BLaER1 treated with 17β-estradiol and CSF1 and Interleukin-3, amounts not matched to agents 10 nM and 100 nM (cell line): Measurements from ENCODE around the gene MORC4.
A peak's percentile ranks its signal among the peaks of the same experiment; 100 is the strongest.

ENCODE experiments used
- H3K27ac ChIP-seq, 11 experiments: shearing (Covaris generic); formaldehyde crosslinking; 2 replicates each; pipeline ENCODE4 v1.8.1; 2022
- H3K27me3 ChIP-seq, 11 experiments: shearing (Covaris generic); formaldehyde crosslinking; 2 replicates each; pipeline ENCODE4 v1.8.1; 2022
- H3K36me3 ChIP-seq, 11 experiments: shearing (Covaris generic); formaldehyde crosslinking; 2 replicates each; pipeline ENCODE4 v1.8.1; 2022
- H3K4me1 ChIP-seq, 10 experiments: shearing (Covaris generic); formaldehyde crosslinking; 2 replicates each; pipeline ENCODE4 v1.8.1; 2022
- H3K4me2 ChIP-seq, 11 experiments: shearing (Covaris generic); formaldehyde crosslinking; 2 replicates each; pipeline ENCODE4 v1.8.1; 2022
- H3K4me3 ChIP-seq, 10 experiments: shearing (Covaris generic); formaldehyde crosslinking; 2 replicates each; pipeline ENCODE4 v1.8.1; 2022
- H3K9ac ChIP-seq, 11 experiments: shearing (Covaris generic); formaldehyde crosslinking; 2 replicates each; pipeline ENCODE4 v1.8.1; 2022
- H3K9me3 ChIP-seq, 11 experiments: shearing (Covaris generic); formaldehyde crosslinking; replicated peaks in 1 of 11; 2 replicates each; pipeline ENCODE4 v1.8.1; 2022
- H4K20me1 ChIP-seq, 11 experiments: shearing (Covaris generic); formaldehyde crosslinking; 2 replicates each; pipeline ENCODE4 v1.8.1; 2022
- Cebpa-rat ChIP-seq, 11 experiments: shearing (Covaris generic); IDR thresholded peaks; 2 replicates each; pipeline ENCODE4 v1.8.1; 2022

Gene MORC4

DNA sequence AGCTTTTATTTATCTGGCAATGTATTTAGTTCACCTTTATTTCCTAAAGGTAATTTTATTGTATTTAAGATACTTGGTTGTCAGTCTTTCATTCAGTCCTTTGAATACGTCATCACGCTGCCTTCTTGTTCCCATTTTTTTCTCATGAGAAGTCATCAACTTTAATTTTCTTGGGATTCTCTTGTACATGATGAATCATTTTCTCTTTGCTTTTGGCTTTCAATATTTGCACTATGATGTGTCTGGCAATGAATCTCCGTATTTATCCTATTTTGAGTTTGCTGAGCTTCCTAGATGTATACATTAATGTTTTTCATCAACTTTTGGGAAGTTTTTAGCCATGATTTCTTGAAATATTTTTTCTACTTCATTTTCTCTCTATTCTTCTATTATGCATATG, 51.4 kb downstream of the MORC4 start:
- Histone ChIP-seq H3K36me3 (no peaks in the 10 kb centered on the region), H3K27ac (no peak overlapping the region), H4K20me1 (no peaks in the 10 kb centered on the region), H3K4me2 (no peak overlapping the region), H3K27me3 (peaks cover 68 to 96% (median 89%) of the 10 kb centered on the region in 11 experiments), H3K9ac (no peak overlapping the region), H3K9me3 (no peaks in the 10 kb centered on the region), H3K4me3 (no peak overlapping the region), H3K4me1 (no peaks in the 10 kb centered on the region)
- no peak for TF ChIP-seq Cebpa-rat (IDR thresholded peaks at IDR 0.05)

DNA sequence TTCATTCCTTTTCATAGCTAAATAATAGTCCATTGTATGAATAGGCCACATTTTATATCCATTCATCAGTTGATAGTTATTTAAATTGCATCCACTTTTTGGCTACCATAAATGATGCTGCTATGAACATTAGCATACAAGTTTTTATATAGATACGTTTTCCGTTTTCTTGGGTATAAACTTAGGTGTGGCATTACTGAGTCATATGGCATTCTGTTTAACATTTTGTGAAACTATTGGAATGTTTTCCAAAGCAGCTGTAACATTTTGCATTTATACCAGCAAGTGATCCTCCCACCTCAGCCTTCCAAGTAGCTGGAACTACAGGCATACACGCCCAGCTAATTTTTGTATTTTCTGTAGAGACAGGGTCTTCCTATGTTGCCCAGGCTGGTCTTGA, 53.5 kb downstream of the MORC4 start:
- H3K9ac ChIP-seq, result no peak overlapping the region
- H3K36me3 ChIP-seq, result peaks cover 0 to 11% (median 0%) of the 10 kb centered on the region in 11 experiments; a peak in 2 of 22 replicates
- no peak overlapping the region for H3K27ac ChIP-seq
- H4K20me1 ChIP-seq, result no peaks in the 10 kb centered on the region
- no peak for TF ChIP-seq Cebpa-rat (IDR thresholded peaks at IDR 0.05)
- no peaks in the 10 kb centered on the region for H3K9me3 ChIP-seq
- no peak overlapping the region for H3K4me3 ChIP-seq
- H3K27me3 ChIP-seq, result peaks cover 89 to 98% (median 97%) of the 10 kb centered on the region in 11 experiments
- H3K4me1 ChIP-seq, result no peaks in the 10 kb centered on the region
- no peak overlapping the region for H3K4me2 ChIP-seq

DNA sequence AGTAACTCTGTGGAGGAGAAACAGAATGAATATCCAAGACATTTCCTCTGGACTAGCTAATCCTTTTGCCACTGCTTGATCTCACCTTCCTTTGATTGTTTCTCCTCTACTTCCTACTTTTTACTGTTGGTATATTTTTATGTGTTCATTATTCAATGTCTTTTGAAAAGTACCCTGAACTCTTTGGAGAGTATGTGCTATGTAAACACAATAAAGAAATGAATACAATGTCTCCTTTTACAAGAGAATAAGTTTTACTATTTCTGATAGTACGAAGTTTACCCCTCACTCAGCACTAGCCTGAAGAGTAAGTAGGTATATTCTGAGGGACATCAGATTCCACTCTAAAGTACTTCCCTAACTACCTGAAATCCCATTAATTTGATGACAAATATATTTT, 59.9 kb downstream of the MORC4 start:
- Histone ChIP-seq H3K27ac (no peak overlapping the region), H4K20me1 (no peaks in the 10 kb centered on the region; a peak in 1 of 22 replicates), H3K4me2 (no peak overlapping the region), H3K4me1 (no peaks in the 10 kb centered on the region), H3K9ac (no peak overlapping the region), H3K9me3 (no peaks in the 10 kb centered on the region), H3K36me3 (peaks cover 0 to 13% (median 0%) of the 10 kb centered on the region in 11 experiments; a peak in 2 of 22 replicates), H3K4me3 (no peak overlapping the region), H3K27me3 (peaks cover 97 to 100% (median 99%) of the 10 kb centered on the region in 11 experiments)
- TF ChIP-seq Cebpa-rat (IDR thresholded peaks at IDR 0.05), result no peak

DNA sequence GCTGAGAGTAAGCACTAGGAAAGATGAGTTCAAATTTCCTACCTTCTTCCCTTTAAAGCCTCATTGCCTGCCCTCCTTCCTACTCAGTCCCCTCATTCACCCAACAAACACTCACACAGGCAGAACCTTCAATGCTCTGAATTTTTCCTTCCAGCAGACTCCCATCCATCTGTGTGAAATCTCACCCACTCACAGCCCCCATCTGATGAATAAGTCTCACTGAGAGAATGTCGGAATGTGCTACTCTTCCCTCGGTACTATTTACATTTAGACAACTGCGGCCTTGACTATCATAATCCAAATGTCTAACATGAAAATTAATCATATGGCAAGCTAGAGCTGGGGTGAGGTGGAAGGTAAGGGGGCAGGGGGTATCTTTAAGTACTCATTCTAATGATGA, 60.4 kb downstream of the MORC4 start:
- TF ChIP-seq Cebpa-rat (IDR thresholded peaks at IDR 0.05), result no peak
- peaks cover 0 to 13% (median 0%) of the 10 kb centered on the region in 11 experiments; a peak in 2 of 22 replicates for H3K36me3 ChIP-seq
- H3K4me1 ChIP-seq, result no peaks in the 10 kb centered on the region
- H3K9ac ChIP-seq, result no peak overlapping the region
- peaks cover 94 to 98% (median 97%) of the 10 kb centered on the region in 11 experiments for H3K27me3 ChIP-seq
- no peaks in the 10 kb centered on the region for H3K9me3 ChIP-seq
- no peak overlapping the region for H3K4me2 ChIP-seq
- no peaks in the 10 kb centered on the region; a peak in 1 of 22 replicates for H4K20me1 ChIP-seq
- no peak overlapping the region for H3K4me3 ChIP-seq
- no peak overlapping the region for H3K27ac ChIP-seq

DNA sequence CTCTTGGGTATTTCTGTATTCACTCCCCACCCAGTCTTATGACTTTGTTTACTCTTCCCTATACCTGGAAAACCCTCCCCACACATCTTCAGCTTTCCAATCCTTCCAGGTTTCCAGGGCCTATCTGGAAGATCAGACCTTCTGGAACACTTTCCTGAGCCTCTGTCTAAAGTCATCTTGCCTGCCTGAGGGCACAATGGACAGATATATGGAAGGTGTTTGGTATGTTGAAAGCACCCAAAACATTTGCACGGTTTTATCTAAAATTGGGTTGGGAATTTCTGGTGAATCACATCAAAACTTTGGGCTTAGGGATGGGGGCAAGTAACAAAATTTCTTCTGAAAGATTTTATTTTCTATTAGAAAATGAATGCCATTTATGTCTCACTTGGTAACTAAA, 63.8 kb downstream of the MORC4 start:
- TF ChIP-seq Cebpa-rat (IDR thresholded peaks at IDR 0.05), result no peak
- Histone ChIP-seq H3K4me2 (no peak overlapping the region), H3K36me3 (no peaks in the 10 kb centered on the region; a peak in 1 of 22 replicates), H3K27ac (no peak overlapping the region), H4K20me1 (peaks cover 0 to 6% (median 0%) of the 10 kb centered on the region in 11 experiments; a peak in 4 of 22 replicates), H3K4me1 (peaks cover 0 to 8% (median 0%) of the 10 kb centered on the region in 10 experiments; a peak in 5 of 20 replicates), H3K27me3 (peaks cover 88 to 98% (median 96%) of the 10 kb centered on the region in 11 experiments), H3K9ac (no peak overlapping the region), H3K9me3 (no peaks in the 10 kb centered on the region), H3K4me3 (no peak overlapping the region)

DNA sequence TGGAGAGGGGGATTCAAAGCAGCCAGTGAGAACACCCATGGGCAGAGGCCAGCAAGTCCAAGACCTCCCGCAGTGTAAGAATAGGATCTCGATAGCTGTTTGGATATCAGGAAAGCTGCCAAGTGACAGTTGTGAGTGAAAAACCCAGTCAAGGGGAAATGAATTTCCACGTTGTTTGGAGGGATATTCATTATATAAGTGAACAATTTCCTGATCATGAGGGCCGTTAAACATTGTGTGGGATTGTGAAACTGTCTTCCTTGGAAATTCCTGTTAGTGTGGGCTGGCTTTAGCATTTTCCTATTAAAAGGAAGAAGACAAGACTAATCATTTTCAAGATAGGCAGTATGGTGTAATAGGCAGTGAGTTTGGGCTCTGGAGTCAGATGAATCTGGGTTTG, 64.8 kb downstream of the MORC4 start:
- Histone ChIP-seq H4K20me1 (peaks cover 0 to 6% (median 0%) of the 10 kb centered on the region in 11 experiments; a peak in 4 of 22 replicates), H3K4me3 (no peak overlapping the region), H3K4me2 (no peak overlapping the region), H3K4me1 (peaks cover 0 to 8% (median 0%) of the 10 kb centered on the region in 10 experiments; a peak in 5 of 20 replicates), H3K36me3 (no peaks in the 10 kb centered on the region), H3K9ac (no peak overlapping the region), H3K27me3 (peaks cover 91 to 98% (median 97%) of the 10 kb centered on the region in 11 experiments), H3K9me3 (no peaks in the 10 kb centered on the region), H3K27ac (no peak overlapping the region)
- TF ChIP-seq Cebpa-rat (IDR thresholded peaks at IDR 0.05), result no peak

DNA sequence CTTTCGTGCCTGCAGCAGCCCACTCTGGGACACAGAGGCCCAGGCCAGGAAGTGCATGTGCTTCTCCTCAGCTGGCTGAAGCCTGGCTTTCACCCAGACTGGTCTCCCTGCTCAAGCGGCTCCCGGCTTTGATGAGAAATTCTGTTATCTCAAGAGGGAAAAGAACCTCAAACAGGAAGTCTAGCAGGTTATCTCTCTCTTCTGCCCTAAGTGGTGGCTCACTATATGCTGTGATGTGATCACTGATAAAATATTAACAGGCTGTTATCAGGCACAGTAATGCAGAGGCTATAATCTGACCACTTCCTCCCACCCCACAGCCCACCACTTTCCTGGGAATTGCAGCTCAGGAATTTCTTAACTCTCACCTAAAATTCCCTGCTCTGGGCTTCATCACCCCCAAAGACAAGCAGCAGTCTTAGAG, 66.5 kb downstream of the MORC4 start:
- H3K9me3 ChIP-seq, result no peaks in the 10 kb centered on the region
- H3K4me1 ChIP-seq, result peaks cover 0 to 8% (median 0%) of the 10 kb centered on the region in 10 experiments; a peak in 5 of 20 replicates
- peaks cover 89 to 98% (median 96%) of the 10 kb centered on the region in 11 experiments for H3K27me3 ChIP-seq
- no peaks in the 10 kb centered on the region for H3K36me3 ChIP-seq
- TF ChIP-seq Cebpa-rat (IDR thresholded peaks at IDR 0.05), result no peak
- no peak overlapping the region for H3K27ac ChIP-seq
- no peak overlapping the region for H3K9ac ChIP-seq
- H4K20me1 ChIP-seq, result peaks cover 0 to 6% (median 0%) of the 10 kb centered on the region in 11 experiments; a peak in 5 of 22 replicates
- H3K4me2 ChIP-seq, result peak overlapping the region in 2 of 11 experiments; percentile 12 to 16; a peak in 2 of 22 replicates
- H3K4me3 ChIP-seq, result no peak overlapping the region

DNA sequence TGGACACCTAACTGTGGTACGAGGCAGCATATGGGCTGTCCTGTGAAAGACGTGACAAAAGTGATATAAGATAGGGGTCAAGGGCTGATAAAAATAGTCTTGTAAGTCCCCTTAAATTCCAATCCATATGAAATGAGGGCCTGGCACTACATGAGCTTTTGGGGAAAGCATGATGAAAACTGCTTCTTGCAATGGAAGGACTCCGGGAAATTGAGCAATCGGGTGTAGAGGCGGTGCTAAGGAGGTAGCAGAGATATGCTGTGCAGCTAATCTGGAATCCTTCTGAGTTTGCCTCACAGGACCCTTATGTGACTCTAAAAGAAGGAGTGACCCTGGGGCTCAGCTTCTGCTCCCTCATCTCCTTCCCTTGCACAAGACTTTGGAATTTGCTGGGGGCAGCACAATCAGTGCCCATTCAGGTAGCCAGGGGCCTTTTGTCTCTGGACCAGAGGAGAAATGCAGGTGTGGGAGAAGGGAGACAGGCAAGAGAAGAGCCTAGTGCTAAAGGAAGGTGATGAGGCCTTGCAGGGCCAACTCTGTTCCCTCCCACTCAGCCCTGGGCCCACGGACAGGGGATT, 67.0 kb downstream of the MORC4 start:
- Histone ChIP-seq H3K27me3 (peaks cover 89 to 98% (median 96%) of the 10 kb centered on the region in 11 experiments), H3K27ac (no peak overlapping the region), H3K36me3 (no peaks in the 10 kb centered on the region), H3K4me2 (peak overlapping the region in 2 of 11 experiments; percentile 12 to 16; a peak in 2 of 22 replicates), H3K4me1 (peaks cover 0 to 8% (median 0%) of the 10 kb centered on the region in 10 experiments; a peak in 5 of 20 replicates), H4K20me1 (peaks cover 0 to 6% (median 0%) of the 10 kb centered on the region in 11 experiments; a peak in 5 of 22 replicates), H3K9me3 (no peaks in the 10 kb centered on the region), H3K9ac (no peak overlapping the region), H3K4me3 (no peak overlapping the region)
- TF ChIP-seq Cebpa-rat (IDR thresholded peaks at IDR 0.05), result no peak

DNA sequence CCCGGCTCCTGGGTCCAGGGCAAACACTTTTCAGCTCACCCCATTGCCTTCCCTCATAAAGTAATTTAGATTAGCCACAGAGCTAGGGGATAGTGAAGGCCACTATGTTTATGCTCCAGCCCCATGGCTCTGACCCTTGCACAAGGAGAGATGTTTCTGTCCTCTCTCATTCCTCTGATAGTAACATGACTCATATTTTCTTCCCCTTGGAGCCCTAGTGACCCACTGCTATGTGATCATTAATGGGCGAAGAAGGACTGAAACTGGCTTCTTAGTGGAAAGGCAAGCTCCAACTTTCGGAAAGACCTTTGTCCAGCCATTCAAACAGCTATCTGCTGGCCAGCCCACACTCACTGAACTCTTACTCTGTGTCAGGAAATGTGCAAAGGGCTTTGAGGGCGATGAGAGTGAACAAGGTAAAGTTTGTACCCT, 67.5 kb downstream of the MORC4 start:
- Histone ChIP-seq H3K4me1 (peaks cover 0 to 8% (median 0%) of the 10 kb centered on the region in 10 experiments; a peak in 5 of 20 replicates), H3K9ac (no peak overlapping the region), H3K4me2 (no peak overlapping the region), H3K27ac (no peak overlapping the region), H3K4me3 (no peak overlapping the region), H3K27me3 (peaks cover 89 to 98% (median 96%) of the 10 kb centered on the region in 11 experiments), H3K9me3 (no peaks in the 10 kb centered on the region), H4K20me1 (peaks cover 0 to 6% (median 0%) of the 10 kb centered on the region in 11 experiments; a peak in 5 of 22 replicates), H3K36me3 (no peaks in the 10 kb centered on the region)
- no peak for TF ChIP-seq Cebpa-rat (IDR thresholded peaks at IDR 0.05)
